Stimulated activated CD8-positive, alpha-beta memory T cell treated with anti-CD3 and anti-CD28 coated beads, Interleukin-12 subunit alpha, Interleukin-12 subunit beta, amount 100 ng/mL, for 24 hours (primary cell): ENCODE data around the gene CCDC92.
"Not testable (repeated sequence)": the region's sequence is repeated elsewhere in the genome, so short reads cannot be mapped to it uniquely, and the experiment has no call there.

Experiments
- DNase-seq: peaks from one replicate; pipeline ENCODE4 v3.0.0-alpha.2; 2020; ENCODE audit errors: extremely low read depth

Gene CCDC92

DNA sequence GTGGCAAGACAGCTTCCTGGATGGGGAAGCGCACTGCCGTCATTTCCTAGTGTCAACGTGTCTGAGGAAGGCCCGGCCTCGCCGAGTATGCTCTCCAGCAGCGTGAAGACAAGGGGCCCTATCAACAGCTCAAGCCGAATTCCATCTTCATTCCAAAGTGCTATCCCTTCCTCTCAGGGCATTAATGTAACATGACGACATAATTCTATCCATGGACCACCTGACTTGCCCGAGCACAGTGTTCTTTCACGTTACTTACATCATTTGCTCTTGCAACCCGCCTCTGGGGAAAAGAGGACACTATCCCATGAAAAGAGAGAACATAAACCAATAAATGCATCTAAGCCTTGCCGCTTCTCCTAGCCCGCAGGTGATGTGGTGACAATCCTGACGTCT lies 22.9 kb downstream of the CCDC92 start:
- no peak for DNase-seq

DNA sequence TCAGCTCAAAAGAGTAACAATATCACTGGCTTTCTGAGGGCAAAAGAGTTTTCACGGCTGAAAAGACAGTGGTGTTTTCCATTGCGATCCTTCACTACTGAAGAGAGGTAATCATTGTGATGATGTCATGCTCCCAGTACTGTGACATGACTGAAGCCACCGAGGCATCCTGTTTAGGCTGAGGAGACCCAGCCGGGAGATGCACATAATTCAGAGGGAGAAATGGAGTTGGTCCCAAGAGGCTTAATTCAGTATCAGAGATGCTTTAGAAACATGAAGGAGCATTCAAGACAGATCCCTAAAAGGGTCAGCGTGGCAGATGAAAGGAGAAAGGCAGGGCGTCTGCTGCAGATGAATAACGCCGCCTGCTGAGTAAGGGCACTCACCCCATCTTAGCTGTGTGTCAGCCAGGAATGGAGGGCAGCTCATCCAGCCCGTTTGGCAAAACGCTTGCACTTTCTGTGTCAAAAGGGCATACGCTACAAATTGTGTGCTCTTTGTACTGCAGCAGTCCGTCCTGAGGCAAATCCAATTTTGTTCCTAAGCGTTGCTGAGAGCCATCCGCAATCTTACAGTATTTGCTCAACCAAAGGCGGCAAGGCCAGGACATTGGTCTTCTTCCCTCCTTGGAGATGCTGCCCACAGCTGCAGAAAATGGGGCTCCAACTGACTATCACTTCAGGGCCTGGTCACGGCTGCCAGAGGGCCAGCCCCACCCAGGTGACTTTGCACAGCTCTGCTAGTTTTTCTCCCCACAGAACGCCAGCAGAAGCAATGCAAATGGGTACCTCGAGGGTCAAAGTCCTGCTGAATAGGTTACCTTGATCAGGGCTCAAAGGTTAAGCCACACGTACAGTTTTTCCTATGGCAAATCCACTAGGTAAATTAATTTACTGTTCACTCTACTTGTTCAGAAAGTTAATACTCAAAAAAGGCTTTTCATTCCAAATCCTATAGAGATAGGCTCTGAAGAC lies 23.5 kb downstream of the CCDC92 start:
- no peak for DNase-seq

DNA sequence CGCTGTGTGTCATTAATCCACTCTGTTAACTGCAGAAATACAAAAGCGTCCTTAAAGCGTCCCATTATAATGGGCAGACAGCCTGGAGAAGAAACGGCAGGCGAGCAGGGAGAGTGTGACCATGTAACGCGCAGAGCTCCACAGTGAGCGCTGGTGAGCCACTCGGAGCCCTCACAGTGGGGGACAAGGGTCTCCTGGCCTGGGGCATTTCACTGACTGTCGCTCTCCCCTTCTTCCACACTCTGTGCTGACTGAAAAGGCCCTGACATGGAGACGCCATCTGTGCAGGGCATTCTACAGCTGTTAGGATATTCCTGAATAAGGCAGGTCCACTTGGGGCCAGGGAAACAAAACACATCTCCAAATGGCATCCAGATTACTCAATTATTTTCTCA lies 24.2 kb downstream of the CCDC92 start:
- no peak for DNase-seq

DNA sequence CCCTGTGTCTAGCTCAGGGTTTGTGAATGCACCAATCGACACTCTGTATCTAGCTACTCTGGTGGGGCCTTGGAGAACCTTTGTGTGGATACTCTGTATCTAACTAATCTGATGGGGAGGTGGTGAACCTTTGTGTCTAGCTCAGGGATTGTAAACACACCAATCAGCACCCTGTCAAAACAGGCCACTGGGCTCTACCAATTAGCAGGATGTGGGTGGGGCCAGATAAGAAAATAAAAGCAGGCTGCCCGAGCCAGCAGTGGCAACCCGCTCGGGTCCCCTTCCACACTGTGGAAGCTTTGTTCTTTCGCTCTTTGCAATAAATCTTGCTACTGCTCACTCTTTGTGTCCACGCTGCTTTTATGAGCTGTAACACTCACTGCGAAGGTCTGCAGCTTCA lies 25.1 kb downstream of the CCDC92 start:
- not testable (repeated sequence) for DNase-seq

DNA sequence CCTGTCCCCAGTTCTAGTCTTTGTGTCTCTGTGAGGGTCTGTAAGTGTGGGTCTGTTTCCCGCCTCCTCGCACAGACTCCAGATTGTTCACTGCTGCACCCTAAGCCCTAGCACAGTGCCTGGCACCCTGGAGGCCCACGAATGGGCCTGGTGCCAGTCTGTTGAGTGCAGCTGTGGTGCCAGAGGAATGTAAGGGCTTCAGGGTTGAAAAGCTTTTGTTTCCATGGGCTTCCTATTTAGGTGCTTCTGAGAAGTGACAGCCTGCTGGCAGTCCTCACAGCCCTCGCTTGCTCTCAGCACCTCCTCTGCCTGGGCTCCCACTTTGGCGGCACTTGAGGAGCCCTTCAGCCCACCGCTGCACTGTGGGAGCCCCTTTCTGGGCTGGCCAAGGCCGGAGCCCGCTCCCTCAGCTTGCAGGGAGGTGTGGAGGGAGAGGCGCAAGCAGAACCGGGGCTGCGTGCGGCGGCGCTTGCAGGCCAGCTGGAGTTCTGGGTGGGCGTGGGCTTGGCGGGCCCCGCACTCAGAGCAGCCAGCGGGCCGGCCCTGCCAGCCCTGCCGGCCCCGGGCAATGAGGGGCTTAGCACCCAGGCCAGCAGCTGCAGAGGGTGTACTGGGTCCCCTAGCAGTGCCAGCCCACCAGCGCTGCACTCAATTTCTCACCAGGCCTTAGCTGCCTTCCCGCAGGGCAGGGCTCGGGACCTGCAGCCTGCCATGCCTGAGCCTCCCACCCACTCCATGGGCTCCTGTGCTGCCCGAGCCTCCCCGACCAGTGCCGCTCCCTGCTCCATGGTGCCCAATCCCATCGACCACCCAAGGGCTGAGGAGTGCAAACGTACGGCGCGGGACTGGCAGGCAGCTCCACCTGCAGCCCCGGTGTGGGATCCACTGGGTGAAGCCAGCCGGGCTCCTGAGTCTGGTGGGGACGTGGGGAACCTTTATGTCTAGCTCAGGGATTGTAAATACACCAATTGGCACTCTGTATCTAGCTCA lies 25.8 kb downstream of the CCDC92 start:
- not testable (repeated sequence) for DNase-seq

DNA sequence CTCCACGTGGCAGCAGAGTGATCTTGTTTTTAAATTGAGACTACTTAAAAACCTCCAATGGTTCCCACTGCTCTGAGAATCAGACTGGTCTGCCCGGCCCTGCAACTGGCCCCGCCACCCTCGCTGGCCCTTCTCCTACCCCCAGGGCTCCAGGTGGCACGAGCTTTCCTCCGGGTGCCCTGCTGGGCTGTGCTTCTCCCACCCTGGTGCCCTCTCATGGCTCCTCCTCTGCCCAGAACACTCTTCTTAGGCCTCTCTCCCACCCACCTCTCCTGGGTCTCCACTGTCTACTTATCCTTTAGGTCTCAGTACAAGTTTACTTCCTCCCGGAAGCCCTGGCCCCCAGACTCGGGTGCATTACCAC lies 26.5 kb downstream of the CCDC92 start:
- DNase-seq, result no peak

DNA sequence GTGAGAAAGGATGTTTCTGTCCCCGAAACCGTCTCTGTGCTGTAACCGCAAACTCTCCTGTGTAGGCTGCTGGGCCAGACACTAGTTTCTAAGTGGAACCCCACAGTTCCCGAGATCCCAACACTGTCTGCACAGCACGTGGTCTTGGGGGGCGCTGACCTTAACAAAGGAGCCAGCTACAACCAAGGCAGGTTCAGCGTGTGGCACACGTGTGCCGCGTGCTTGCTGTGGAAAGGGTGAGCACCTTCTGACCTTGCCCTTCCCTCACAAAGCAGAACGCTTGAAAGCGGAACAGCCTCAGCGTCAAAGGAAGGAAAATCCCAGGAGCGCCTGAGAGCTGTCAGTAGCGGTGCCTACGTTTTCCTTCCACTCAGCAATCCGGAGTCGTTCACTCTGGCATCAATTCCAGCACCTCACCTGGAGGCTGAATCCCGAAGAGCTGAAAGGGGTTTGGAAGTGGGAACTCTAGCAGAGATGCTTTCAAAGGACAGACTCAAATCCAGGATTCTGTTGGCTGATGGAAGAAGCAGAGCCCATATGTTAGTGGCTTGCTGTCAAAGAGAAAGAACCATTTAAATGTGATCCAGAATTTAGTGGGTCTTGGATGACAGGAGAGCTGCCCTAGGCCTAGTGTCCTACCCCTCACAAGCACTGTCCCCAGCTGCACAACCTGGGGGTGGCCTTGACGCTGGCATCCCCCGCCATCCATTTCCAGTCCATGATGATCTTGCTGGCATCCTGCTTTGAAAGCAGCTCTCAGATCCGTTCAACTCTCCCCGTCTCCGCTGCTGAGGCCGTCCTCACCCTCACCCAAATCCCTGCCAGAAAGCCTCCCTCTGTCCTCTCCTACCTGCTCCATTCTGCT lies 27.1 kb downstream of the CCDC92 start:
- DNase-seq, result no peak

DNA sequence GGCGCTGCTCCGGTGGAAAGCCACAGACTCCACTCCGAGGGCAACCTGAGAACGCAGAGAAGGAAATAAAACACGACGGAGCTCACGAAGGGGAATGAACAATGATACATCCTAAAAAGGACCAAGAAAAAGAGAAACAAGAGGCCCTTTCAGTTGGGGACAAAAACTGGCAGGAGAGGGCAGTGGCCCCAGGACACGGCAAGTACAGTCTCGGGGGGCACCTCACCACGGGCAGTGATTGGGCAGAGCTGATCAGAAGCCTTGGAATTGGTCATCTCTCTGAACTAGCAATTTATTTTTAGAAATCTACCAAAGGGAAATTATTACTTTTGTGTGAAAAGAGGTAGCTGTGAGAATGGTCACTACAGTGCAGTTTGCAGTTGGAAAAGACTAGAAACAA lies 27.9 kb downstream of the CCDC92 start:
- DNase-seq, result no peak

DNA sequence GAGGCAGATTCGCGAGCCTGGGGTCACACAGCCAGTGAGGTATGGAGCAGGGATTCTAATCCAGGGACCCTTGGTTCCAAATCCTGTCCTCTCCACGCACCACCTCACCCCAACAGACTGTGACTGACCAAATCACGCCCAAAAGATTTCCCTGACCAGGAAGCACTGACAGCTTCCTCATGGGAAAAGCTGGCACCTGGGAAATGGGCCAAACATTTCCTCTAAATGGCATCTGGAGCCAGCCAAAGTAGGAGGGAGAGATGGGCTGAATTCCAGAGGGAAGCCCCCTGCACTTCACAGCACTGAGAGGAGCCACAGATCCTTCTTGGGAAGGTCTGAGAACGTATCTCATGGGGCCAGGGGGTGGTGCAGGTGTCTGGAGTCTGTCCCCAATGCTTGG lies 28.8 kb downstream of the CCDC92 start:
- no peak for DNase-seq

DNA sequence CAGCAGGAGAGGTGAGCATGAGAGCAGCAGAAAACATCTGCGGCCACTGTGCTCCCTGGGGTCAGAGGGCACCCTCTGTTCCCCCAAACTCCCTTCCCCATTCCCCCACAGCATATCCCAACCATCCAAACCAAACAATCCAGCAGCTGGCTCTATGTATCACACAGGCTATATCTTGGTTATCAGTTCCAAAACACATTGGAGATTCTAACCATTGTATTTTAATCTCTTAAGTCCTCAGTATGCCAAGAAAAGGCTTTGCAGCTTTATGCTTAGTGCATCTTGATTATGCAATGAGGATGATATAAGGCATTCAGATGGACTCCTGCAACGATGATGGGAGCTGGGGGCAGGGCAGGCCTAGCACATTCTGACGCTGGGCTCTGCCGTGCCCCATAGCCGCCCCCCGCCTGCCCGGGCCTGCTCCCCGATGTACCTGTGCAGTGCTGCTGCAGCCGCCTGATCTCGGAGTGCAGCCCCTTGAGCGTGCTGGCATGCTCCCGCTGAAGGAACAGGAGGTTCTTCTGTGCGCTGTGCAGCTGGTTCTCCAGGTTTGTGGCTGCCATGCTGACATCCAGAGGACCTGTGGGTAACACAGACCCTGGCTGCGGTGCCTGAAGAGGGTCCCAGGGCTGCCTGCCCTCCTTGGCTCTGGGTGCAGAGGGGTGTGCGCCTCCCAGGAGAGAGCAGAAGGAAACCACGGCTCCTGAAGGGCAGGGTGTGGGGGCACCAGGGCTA lies 29.6 kb downstream of the CCDC92 start:
- no peak for DNase-seq

DNA sequence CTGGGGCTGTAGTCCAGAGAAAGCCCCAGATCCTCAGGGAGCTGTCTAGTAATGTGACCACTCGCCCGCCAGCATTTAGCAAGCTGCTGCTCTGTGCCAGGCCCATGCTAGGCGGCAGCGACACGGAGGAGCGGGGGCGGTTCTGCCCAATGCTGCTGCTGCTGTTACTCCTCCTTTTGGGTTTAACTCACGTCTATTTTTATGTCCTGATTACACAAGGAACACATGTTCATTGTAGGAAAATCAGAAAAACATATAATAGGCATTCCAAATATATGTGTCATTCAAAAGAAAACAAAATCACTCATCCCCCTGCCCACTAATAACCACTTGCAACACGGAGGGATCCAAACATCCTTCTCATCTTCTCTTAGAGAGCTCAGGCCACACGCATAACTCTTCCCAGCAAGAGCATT lies 30.4 kb downstream of the CCDC92 start:
- no peak for DNase-seq

DNA sequence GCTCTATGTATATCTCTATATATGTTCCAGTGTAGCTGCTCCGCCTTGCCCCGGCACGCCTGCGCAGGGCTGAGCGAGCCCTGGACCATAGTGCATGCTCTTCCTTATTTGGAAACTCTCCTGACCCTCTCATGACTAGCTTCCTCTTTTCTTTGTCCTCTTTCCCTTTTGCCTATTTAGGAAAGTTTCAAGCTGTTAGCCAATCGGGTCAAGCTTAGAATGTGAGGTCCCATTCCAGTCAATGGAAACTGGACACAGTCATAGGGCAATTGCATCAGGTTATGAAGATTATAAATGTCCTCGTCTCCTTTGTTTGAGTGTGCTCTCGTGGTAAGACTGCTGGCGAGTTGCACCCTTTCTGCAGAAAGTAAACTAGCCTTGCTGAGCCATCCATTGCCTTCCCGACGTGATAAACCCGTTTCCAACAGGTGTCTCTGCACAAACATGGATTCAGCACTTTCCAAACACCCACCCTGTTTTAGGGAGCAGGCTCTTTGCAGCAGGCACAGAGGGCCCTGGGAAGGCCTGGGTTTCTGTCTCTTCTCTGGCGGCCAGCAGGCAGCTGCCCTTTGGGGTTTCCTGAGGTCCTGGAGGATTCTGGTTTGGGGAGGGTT lies 30.9 kb downstream of the CCDC92 start:
- no peak for DNase-seq

DNA sequence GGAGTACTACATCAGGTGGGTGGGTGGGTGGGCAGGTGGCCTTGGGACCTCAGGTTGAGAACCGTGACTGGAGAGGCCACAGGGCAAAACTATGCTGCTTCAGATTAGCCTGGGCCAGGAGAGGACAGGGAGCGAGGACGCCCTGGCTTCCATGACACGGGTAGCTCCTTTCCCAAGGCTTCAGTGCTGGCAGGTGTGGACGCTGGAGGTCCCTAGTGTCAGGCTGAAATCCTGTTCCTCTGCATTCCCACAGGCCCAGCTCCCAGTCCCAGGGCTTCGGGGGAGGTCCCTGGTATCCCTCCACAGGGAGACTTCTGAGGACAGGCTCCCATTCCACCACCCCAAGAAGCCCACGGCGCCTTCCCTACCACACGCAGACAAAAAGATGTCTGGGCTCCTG lies 31.6 kb downstream of the CCDC92 start:
- no peak for DNase-seq

DNA sequence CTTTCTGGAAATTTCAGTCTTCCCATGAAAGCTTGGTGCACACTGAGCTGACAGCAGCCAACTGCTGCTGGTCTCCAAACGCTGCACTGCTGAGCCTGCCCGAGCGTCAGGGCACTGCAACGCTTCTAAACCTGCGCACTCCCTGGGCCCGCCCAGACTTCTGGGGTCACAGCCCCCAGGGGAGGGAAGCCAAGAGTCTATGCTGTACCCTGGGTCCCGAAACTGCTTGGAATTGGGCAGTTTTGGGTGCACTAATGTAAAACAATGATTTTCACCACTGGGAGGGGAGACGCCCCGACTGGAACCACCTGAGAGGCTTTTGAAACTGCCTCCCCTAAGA lies 32.0 kb downstream of the CCDC92 start:
- DNase-seq, result no peak

DNA sequence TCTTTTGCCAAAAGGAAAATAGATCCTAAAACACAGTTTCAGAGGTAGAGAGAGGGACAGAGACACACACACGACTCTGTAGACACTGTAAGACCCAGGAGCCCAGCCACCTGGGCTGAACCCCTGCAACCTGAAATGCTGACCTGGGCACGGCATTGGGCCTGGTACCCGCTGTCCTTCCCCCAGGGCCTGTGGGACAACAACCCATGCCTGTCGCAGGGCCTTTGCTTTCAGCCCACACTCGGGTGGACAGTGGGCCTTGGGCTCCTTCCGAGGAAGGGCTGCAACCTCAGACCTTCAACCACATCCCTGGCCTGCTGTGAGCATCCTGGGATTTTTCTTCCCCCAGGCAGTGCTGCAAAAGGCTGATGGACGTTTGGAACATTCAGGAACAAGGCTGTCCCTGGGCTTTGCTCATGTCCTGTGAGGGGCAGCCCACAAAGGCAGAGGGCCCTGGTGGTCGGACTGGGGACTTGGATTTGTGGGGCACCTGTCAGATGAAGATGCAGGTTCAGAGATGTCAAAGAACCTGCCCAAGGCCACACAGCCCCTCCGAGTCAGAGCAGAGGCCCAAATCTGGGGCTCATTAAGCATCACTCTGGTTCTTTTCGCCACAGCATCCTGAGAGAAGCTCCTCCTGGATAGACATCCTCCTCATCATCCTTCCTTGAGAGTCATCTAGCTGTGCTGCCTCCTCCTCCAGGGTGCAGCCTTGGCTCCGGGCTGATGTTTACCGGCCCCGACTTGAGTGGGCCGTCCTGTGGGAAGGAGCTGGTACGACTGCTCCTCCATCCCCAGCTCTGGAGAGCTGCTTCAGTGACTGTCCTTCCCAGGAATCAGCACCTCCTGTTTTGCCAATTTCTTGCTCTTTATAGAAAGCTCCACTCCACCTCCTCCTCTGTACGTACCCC lies 32.7 kb downstream of the CCDC92 start:
- no peak for DNase-seq

DNA sequence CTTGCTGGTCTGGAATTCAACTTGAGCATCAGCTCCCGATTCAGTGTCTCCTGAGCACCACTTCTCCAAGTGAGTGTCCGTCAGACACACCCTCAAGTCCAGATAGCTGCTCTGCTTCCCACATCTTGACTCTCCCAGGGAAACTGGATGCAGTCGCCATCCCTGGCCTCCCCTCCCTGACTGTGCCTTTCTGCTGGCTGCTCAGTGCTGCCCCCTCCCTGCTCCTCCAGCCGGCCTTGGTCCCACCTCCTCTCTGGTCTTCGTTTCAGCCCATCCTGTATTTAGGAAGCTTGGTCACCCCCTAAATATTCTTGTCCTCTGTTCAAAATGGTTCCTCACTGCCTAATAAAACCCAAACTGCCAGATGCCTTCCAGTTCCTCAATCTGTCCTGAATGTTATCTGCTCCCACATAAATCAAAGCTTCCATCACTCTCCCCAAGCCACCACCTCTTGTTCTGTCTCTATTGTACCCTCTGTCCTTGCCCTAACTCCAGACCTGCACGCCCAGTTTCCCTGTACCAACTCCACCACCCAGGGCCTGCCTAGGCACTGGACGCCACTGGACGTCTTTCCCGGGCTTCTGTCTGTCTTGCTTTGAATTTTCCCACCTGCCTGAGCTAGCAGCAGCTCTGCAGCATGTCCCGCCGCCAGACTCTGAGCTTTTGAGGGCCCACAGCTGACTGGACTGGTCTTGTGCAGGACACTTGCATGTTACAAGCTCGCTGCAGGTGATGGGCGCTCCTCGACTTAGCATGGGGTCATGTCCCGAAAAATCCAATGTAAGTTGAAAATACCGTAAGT lies 33.8 kb downstream of the CCDC92 start:
- no peak for DNase-seq

DNA sequence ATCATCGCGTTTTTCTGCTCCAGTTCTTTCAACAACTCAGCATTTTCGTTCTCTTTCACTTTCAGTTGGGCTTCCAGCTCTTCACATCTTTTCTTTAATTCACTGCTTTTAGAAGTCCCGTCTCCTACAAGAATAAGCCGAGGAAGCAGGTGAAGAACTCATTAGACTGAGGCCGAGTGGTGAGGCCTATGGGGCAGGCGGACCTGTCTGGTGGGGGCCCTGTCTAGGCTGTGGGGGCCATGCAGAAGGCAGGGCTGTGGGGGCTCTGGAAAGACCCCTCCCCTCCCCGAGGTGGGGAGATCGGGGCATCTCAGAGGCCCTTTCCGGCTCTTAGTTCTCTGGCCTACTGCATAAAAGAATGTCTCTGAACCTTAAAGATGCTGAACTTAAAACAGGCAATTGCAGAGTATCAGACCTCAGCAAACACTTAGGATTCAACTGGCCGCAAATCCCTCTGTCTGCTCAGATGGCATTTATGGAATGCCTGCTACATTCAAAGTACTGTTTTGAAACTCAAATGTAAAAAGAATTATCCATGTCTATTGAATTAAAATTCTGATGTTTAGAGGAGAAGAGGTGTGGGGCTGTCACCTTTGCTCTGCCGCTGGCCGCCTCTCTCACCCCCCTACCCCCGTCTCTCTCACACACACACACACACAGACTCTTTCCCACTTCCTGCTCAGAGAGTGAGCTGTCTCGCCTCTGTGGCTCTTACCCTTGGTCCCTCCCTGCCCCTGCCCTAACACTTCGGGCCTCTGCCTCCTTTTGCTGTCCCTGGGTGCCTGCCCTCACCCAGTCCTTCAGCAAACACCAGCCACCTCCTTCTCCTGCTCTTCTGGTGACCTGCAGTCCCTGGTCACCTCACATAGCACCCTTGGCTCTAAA lies 34.7 kb downstream of the CCDC92 start:
- DNase-seq, result no peak
